LoVo (cell line): ENCODE results near the gene SRR.
A peak's percentile ranks its signal among the peaks of the same experiment; 100 is the strongest.

Experiments
- DNase-seq: peaks from one replicate; pipeline ENCODE4 v3.0.0-alpha.2; 2016; ENCODE audit warnings: low spot score

Gene SRR

DNA sequence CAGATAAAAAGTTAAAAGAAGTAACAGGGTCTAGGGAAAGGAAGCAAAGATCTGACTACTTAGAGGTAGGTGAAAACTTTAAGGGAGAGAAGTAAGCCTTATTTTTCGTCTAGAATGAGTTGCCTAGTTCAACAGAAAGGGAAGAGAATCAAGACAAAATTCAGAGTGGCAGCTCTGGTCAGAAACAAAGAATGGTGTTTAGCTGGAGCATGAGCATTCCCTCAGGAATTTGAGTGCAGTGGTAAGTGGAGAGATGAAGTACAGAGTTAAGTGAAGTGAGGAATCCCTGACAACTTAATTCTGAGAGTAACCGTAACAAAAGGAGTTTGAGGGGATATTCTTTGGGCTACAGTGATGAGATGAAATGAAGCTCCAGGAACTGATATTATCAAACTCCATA lies 11.7 kb upstream of the SRR start:
- DNase-seq: no peak

DNA sequence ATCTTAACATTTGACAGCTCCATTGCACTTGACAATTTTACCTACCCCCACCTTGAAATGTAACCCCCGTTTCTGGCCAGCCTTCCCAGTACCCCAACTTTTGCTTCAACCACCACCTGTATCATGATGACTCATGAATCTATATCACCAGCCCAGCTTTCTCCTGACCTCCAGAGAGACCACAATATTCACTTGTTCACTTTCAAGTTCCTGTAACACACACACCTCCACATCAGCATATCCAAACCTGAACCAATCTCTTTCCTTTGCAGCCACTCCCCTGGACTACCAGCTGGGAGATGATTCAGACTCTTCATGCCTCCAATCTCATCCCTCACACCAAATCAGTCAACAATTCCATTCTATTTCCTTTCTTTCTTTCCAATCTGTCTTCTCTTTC lies 8.2 kb upstream of the SRR start:
- DNase-seq: no peak

DNA sequence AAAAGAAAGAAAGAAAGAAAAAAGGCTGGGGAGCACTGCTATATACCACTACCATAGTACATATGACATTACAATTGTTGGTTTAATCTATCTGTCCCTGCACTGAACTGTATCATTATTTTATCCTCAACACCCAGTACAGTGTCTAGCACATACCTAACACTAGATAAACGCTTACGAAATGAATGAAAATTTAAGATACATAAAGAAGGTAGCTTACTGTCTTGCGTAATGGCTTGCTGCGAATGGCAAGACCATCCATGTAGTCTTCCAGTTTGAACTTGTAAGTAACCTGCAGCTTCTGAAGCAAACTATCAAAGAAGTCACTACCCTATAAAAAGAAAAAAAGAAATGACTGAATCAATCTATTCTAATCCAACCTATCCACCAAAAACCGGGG lies 6.7 kb upstream of the SRR start:
- DNase-seq: no peak

DNA sequence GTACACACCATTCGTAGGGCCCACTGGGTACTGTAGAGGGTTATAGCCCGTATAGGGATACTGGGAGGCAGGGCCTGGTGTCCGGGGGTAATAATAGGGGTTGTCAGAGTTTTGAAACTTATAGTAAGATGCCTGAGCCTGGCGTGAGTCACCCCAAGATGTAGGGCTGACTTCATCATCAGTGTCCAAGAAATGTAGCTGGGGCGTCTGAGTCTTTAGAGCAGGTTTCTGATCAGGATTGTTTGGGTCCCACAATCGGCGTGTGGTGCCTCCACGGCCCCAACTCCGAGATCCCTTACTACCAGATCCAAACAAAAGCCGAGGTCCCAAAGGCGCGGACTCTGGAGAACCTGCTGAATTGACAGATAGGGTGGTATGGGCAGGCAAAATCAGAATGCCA lies 4.6 kb upstream of the SRR start:
- DNase-seq: no peak

- no peak for DNase-seq
Observed at GRCh38 chr17:2299756-2300155, 4.0 kb upstream of the SRR start.

DNA sequence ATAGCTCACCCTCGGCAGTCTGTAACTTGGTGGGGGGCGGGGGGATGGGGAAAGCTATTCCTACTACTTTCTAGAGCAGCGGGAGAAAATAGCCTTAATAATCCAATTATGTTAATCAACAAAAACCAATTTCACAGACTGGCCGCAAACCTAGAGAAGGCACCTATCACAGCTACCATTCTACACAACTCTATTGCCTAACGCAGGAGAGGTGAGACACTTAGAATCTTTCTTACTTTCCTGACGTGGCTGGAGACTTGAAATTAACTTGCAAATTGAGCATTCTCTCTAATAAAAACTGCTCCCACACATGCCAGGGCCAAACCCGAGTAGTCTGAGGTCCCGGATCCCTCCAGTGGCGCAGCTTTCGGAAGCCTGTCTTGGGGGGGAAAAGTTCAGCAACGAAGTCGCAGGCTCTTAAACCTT lies 959 bp upstream of the SRR start:
- DNase-seq: peak; percentile 8

GRCh38 chr17:2304931-2305330 lies 1.2 kb downstream of the SRR start:
- DNase-seq: no peak

DNA sequence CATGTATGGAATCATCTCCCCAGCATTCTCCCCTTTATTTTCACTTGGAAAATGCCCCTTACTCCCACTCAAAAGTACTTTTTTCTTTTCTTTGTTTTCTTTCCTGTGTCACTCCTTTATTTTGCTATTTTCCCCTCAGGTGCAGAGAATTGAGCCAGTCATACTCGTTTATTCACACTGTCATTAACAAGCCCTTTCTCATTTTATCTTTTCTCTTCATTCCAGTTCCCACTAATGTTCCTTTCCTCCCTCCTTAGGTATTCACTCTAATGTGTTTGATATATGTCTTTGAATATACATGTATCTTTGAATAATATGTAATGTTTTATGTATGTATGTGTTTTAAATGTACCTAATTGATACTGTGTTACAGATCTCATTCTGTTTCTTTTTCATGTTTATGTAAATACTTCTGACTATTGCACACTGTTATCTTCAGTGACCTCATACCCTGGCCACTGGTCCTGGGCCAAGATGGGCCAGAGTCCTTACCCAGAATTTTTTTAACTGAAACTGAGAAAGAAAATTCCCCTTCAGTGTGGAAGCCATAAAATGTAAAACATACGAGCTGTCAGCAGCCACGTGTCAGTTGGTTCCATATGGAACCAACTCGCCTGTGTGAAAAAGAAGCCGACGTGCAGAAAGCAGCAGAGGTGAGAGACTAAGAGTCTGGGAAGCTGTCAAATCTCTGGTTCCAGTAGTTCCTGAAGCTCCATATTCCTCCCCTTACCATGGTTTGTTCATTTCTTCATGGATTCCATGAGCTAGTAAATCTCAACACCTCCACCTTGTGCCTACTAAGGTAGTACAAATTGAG lies 5.8 kb downstream of the SRR start:
- no peak for DNase-seq

- DNase-seq: no peak
Observed at GRCh38 chr17:2312736-2313135, 9.0 kb downstream of the SRR start.

DNA sequence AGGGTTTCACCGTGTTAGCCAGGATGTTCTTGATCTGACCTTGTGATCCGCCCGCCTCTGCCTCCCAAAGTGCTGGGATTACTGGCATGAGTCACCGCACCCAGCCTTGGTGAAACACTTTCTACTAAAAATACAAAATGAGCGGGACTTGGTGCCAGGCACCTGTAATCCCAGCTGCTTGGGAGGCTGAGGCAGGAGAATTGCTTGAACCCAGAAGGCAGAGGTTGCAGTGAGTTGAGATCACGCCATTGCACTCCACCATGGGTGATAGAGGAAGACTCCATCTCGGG lies 13.1 kb downstream of the SRR start:
- peak; percentile 25 for DNase-seq

DNA sequence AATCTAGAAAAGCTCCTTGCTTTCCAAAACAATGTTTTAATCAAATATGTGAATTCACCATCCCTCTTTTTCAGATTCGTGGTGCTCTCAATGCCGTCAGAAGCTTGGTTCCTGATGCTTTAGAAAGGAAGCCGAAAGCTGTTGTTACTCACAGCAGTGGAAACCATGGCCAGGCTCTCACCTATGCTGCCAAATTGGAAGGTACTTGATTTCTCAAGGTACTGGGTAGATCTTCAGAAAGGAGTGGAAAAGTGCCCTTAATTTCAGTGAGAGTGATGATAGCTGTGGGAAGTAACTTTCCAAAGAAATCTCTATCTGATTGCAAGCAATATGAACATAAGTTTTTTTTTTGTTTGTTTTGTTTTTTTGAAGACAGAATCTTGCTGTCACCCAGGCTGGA lies 14.0 kb downstream of the SRR start:
- no peak for DNase-seq

DNA sequence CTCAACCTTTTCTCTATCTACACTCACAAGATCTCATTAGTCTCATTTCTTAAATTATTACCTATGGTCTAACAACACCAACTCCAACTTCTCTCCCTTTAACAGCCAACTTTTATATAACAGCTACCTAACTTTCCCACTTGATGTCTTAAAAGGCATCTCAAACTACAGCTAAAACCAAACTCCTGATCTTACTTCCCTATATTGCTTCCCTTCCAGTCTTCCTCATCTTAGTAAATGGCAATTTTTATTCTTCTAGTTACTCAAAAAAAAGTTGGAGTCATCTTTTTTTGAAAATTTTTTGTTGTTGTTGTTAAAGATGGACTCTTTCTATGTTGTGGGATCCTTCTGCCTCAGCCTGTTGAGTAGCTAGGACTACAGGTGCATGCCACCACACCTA lies 15.3 kb downstream of the SRR start:
- DNase-seq: no peak

- DNase-seq: no peak
Observed at GRCh38 chr17:2321399-2321798, 17.6 kb downstream of the SRR start.

- no peak for DNase-seq
Observed at GRCh38 chr17:2323629-2324314, 20.0 kb downstream of the SRR start.

GRCh38 chr17:2331303-2331702 lies 27.6 kb downstream of the SRR start:
- no peak for DNase-seq

DNA sequence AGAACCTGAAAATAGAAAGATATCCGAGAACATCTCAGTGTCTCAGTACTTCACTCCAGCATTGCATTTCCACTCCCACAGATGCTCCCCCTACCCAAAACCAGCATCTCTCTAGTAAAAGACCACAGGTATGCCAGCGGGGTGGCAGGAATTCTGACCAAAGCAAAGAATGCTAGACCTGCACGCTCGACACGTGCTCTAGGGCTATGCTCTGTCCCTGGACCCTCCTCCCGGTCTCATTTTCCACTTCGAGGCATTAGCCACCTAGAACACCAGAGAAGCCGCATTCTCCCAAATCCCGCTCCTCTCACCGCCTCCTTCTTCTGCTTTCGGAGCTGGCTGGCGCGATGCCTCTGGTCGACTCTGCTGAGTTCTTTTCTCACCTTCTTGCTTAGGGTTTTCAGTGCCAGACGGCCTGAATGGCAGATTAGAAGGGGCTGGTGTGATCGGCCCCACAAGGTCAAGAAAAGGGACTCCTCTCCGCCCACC lies 32.0 kb downstream of the SRR start:
- DNase-seq: no peak

- peak; percentile 90 for DNase-seq
Observed at GRCh38 chr17:2336215-2336851, 32.6 kb downstream of the SRR start, which contains the start of gene TSR1. Gene TSR1 (minus strand): TSS chr17:2336457. CDS start chr17:2336427, 30 bp downstream.

DNA sequence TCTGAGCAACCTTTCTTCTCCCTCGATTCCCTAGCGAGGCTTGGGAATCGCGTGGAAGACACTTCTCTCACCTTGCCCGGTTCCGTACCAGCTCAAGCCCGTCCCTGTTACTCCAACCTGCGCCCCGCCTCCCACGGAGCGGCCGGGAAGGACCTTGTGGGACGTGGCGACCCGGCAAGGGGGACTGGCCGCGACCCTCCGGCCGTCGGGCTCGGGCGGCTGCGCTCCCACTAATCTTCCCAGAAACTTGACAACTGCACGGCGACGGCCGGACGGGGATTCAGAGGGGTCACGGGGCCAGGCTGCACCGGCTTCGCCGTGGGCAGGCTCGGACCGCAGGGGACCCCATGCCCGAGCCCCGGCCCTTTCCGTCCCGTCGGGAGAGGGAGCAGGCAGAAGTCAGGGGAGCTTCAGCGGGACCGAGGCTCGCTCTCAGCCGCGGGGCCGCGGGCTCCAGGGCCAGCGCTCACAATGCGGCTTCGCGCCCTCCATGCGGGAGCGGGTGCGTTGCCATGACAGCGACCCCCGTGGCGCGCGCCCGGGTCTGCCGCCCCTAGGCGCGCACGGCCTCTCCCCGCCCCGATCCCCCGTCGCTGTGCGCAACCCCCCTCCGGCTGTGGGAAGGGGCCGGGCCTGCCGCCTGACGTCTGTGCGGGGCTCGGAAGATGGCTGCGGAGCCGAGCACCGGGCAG lies 33.2 kb downstream of the SRR start, which contains the start of gene SGSM2:
Gene SGSM2, plus strand, starts transcription at position 650 of the 692 bp plus-strand sequence. CDS start 188 bp downstream, outside the sequence.
- DNase-seq: peak; percentile 48

GRCh38 chr17:2337544-2338314 lies 34.0 kb downstream of the SRR start:
- peak; percentile 61 for DNase-seq

- DNase-seq: no peak
Observed at GRCh38 chr17:2338315-2338657, 34.5 kb downstream of the SRR start.

GRCh38 chr17:2343421-2343820 lies 39.7 kb downstream of the SRR start:
- DNase-seq: no peak

- DNase-seq: no peak
Observed at GRCh38 chr17:2344528-2344927, 40.8 kb downstream of the SRR start.
